Measurements from ENCODE around the gene GCAT. TPM values are rescaled to one million over a fixed set of nuclear protein-coding genes. Genes with fewer than 3 reads are reported as not detected.

The GCAT gene
- total and polyA plus RNA-seq, 2 of the 13 experiments (the other 11 are each of a cell fraction or from before 2014, with no cell fraction given), result 28.0 to 50.3 TPM

DNA sequence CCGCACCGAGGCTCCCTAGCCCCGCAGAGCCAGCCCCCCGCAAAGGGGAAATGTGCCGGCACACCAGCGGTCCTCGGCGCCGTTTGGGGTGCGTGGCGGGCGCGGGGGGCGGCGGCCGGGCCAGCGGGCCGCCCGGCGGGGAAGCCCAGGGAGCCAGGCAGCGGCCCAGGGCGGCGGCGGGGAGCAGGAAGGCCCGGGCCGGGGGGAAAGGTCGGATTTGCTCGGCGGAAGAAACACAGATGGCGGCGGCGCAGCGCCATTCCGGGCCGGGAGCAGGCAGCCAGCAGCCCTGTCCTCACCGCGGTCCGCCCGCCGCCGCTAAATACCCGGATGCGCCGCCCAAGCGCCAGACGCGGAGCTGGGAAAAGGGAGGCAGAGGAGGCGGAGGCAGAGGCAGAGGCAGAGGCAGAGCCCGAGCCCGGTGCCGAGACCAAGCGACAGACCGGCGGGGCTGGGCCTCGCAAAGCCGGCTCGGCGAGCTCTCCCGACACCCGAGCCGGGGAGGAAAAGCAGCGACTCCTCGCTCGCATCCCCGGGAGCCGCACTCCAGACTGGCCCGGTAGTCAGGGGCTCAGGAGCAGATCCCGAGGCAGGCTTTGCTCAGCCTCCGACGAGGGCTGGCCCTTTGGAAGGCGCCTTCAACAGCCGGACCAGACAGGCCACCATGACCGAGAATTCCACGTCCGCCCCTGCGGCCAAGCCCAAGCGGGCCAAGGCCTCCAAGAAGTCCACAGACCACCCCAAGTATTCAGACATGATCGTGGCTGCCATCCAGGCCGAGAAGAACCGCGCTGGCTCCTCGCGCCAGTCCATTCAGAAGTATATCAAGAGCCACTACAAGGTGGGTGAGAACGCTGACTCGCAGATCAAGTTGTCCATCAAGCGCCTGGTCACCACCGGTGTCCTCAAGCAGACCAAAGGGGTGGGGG lies 2.6 kb upstream of the GCAT start (continued):
- TF ChIP-seq BCL6 (CRISPR knock-in tag; IDR thresholded peaks at IDR 0.05), result peak; percentile 49; the same call in 1 of the 2 replicates
- TF ChIP-seq MED13 (CRISPR knock-in tag; IDR thresholded peaks at IDR 0.05), result peak; percentile 83
- TF ChIP-seq, protein P1, sequence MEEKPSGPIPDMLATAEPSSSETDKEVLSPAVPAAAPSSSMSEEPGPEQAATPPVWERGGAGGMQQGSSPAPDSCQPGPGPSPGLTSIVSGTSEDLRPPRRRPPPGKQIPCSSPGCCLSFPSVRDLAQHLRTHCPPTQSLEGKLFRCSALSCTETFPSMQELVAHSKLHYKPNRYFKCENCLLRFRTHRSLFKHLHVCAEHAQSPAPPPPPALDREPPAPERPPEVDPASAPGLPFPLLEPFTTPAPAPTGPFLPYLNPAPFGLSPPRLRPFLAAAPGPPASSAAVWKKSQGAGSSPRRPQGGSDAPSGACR (CRISPR knock-in tag; IDR thresholded peaks at IDR 0.05), result no peak
- TF ChIP-seq AGO2 (optimal IDR thresholded peaks at IDR 0.05; ENCODE audit: low read depth, low read length), result peak; percentile 99
- no peak for TF ChIP-seq NONO (IDR thresholded peaks at IDR 0.05)
- TF ChIP-seq NONO (CRISPR knock-in tag; conservative IDR thresholded peaks at IDR 0.05), result peak; percentile 75
- TF ChIP-seq KLF15 (CRISPR knock-in tag; IDR thresholded peaks at IDR 0.05; ENCODE audit: borderline replicate concordance), result no peak; the same call in 1 of the 2 replicates
- TF ChIP-seq HDAC1 (CRISPR knock-in tag; IDR thresholded peaks at IDR 0.05), result no peak
- TF ChIP-seq RARA (CRISPR knock-in tag; IDR thresholded peaks at IDR 0.05), result peak; percentile 59
- 0 out of 2 replicates have a peak, but pooled peaks have one; percentile 49 for TF ChIP-seq ZMAT3 (CRISPR knock-in tag; conservative IDR thresholded peaks at IDR 0.05)
- TF ChIP-seq, protein P2, sequence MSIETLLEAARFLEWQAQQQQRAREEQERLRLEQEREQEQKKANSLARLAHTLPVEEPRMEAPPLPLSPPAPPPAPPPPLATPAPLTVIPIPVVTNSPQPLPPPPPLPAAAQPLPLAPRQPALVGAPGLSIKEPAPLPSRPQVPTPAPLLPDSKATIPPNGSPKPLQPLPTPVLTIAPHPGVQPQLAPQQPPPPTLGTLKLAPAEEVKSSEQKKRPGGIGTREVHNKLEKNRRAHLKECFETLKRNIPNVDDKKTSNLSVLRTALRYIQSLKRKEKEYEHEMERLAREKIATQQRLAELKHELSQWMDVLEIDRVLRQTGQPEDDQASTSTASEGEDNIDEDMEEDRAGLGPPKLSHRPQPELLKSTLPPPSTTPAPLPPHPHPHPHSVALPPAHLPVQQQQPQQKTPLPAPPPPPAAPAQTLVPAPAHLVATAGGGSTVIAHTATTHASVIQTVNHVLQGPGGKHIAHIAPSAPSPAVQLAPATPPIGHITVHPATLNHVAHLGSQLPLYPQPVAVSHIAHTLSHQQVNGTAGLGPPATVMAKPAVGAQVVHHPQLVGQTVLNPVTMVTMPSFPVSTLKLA (IDR thresholded peaks at IDR 0.05), result no peak
- TF ChIP-seq, protein P3, sequence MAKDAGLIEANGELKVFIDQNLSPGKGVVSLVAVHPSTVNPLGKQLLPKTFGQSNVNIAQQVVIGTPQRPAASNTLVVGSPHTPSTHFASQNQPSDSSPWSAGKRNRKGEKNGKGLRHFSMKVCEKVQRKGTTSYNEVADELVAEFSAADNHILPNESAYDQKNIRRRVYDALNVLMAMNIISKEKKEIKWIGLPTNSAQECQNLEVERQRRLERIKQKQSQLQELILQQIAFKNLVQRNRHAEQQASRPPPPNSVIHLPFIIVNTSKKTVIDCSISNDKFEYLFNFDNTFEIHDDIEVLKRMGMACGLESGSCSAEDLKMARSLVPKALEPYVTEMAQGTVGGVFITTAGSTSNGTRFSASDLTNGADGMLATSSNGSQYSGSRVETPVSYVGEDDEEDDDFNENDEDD (CRISPR knock-in tag; IDR thresholded peaks at IDR 0.05; ENCODE audit: borderline replicate concordance), result peak; percentile 19; the same call in 1 of the 2 replicates
- TF ChIP-seq, protein P4, sequence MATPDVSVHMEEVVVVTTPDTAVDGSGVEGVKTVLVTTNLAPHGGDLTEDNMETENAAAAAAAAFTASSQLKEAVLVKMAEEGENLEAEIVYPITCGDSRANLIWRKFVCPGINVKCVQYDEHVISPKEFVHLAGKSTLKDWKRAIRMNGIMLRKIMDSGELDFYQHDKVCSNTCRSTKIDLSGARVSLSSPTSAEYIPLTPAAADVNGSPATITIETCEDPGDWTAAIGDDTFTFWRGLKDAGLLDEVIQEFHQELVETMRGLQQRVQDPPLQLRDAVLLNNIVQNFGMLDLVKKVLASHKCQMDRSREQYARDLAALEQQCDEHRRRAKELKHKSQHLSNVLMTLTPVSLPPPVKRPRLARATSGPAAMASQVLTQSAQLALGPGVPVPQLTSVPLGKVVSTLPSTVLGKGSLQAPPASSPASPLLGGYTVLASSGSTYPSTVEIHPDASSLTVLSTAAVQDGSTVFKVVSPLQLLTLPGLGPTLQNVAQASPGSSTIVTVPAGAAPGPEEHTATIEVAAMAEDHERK (CRISPR knock-in tag; IDR thresholded peaks at IDR 0.05; ENCODE audit: low read depth), result no peak
- TF ChIP-seq, protein P5, sequence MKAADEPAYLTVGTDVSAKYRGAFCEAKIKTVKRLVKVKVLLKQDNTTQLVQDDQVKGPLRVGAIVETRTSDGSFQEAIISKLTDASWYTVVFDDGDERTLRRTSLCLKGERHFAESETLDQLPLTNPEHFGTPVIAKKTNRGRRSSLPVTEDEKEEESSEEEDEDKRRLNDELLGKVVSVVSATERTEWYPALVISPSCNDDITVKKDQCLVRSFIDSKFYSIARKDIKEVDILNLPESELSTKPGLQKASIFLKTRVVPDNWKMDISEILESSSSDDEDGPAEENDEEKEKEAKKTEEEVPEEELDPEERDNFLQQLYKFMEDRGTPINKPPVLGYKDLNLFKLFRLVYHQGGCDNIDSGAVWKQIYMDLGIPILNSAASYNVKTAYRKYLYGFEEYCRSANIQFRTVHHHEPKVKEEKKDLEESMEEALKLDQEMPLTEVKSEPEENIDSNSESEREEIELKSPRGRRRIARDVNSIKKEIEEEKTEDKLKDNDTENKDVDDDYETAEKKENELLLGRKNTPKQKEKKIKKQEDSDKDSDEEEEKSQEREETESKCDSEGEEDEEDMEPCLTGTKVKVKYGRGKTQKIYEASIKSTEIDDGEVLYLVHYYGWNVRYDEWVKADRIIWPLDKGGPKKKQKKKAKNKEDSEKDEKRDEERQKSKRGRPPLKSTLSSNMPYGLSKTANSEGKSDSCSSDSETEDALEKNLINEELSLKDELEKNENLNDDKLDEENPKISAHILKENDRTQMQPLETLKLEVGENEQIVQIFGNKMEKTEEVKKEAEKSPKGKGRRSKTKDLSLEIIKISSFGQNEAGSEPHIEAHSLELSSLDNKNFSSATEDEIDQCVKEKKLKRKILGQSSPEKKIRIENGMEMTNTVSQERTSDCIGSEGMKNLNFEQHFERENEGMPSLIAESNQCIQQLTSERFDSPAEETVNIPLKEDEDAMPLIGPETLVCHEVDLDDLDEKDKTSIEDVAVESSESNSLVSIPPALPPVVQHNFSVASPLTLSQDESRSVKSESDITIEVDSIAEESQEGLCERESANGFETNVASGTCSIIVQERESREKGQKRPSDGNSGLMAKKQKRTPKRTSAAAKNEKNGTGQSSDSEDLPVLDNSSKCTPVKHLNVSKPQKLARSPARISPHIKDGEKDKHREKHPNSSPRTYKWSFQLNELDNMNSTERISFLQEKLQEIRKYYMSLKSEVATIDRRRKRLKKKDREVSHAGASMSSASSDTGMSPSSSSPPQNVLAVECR (CRISPR knock-in tag; IDR thresholded peaks at IDR 0.05; ENCODE audit: borderline replicate concordance), result peak; percentile 87
- TF ChIP-seq SOX13 (IDR thresholded peaks at IDR 0.05), result no peak
- TF ChIP-seq SOX13 (CRISPR knock-in tag; conservative IDR thresholded peaks at IDR 0.05 in 1 of 2, IDR thresholded peaks at IDR 0.05 in 1 of 2), result peak in 1 of 2 experiments; percentile 46; a peak in 2 of 4 replicates
- TF ChIP-seq GZF1 (CRISPR knock-in tag; IDR thresholded peaks at IDR 0.05), result peak; percentile 51; the same call in 1 of the 2 replicates
- TF ChIP-seq ZNF44 (CRISPR knock-in tag; IDR thresholded peaks at IDR 0.05), result no peak
